Glutamatergic neuron (in vitro differentiated cells): ENCODE measurements around the gene MESP2. TPM values are rescaled to one million over a fixed set of nuclear protein-coding genes. Genes with fewer than 3 reads are reported as not detected.

Experiments
- DNase-seq: peaks from one replicate; pipeline ENCODE4 v3.0.0; 2022
- H3K27ac Mint-ChIP-seq: one replicate; pipeline ENCODE4 v1.8.0; 2020; ENCODE audit warnings: mild to moderate bottlenecking, mixed read lengths, inconsistent platforms; ENCODE audit not compliant: unreplicated experiment
- H3K27me3 Mint-ChIP-seq: one replicate; pipeline ENCODE4 v1.8.0; 2020; ENCODE audit warnings: mild to moderate bottlenecking, moderate library complexity, mixed read lengths, inconsistent platforms; ENCODE audit not compliant: unreplicated experiment
- H3K36me3 Mint-ChIP-seq: one replicate; pipeline ENCODE4 v1.8.0; 2020; ENCODE audit warnings: mild to moderate bottlenecking, mixed read lengths, inconsistent platforms; ENCODE audit not compliant: unreplicated experiment
- H3K4me1 Mint-ChIP-seq: one replicate; pipeline ENCODE4 v1.8.0; 2020; ENCODE audit warnings: mild to moderate bottlenecking, low read depth, mixed read lengths, inconsistent platforms; ENCODE audit not compliant: unreplicated experiment
- H3K4me3 Mint-ChIP-seq: one replicate; pipeline ENCODE4 v1.8.0; 2020; ENCODE audit warnings: mild to moderate bottlenecking, mixed read lengths, inconsistent platforms; ENCODE audit not compliant: unreplicated experiment
- H3K9me3 Mint-ChIP-seq: one replicate; pipeline ENCODE4 v1.8.0; 2020; ENCODE audit warnings: mild to moderate bottlenecking, moderate library complexity, mixed read lengths, inconsistent platforms; ENCODE audit not compliant: unreplicated experiment
- CTCF ChIP-seq: fragments of 200-600 bp; sonication (generic); IDR thresholded peaks from one replicate; pipeline ENCODE4 v1.5.0; 2021; ENCODE audit not compliant: partially characterized antibody, unreplicated experiment
- total RNA-seq: library from RNA; stranded (reverse); fragmentation: NEBNext Ultra II Directional; extraction: Animal tissue kit (Norgen Biotek cat#: 25700); gene quantifications from one replicate; pipeline ENCODE4 v1.2.1, GENCODE V29; 2021; ENCODE audit not compliant: unreplicated experiment

Gene MESP2
- total RNA-seq, 1 donor from 2014 or later: not detected

GRCh38 chr15:89766357-89767311, 9.5 kb upstream of the MESP2 start:
- Mint-ChIP-seq H3K4me1 (no peaks in the 10 kb centered on the region), H3K9me3 (no peaks in the 10 kb centered on the region), H3K27me3 (peaks cover 2% of the 10 kb centered on the region), H3K36me3 (no peaks in the 10 kb centered on the region), H3K27ac (no peak overlapping the region), H3K4me3 (no peak overlapping the region)
- no peak for DNase-seq
- no peak for TF ChIP-seq CTCF

- H3K36me3 Mint-ChIP-seq: no peaks in the 10 kb centered on the region
- no peak overlapping the region for H3K27ac Mint-ChIP-seq
- H3K27me3 Mint-ChIP-seq: peaks cover 2% of the 10 kb centered on the region
- no peak overlapping the region for H3K4me3 Mint-ChIP-seq
- no peaks in the 10 kb centered on the region for H3K4me1 Mint-ChIP-seq
- no peaks in the 10 kb centered on the region for H3K9me3 Mint-ChIP-seq
- no peak for DNase-seq
- TF ChIP-seq CTCF: no peak
Observed at GRCh38 chr15:89767411-89767915, 8.7 kb upstream of the MESP2 start.

- no peak for TF ChIP-seq CTCF
- no peak for DNase-seq
- Mint-ChIP-seq H3K9me3 (no peaks in the 10 kb centered on the region), H3K4me3 (no peak overlapping the region), H3K4me1 (no peaks in the 10 kb centered on the region), H3K27ac (no peak overlapping the region), H3K36me3 (no peaks in the 10 kb centered on the region), H3K27me3 (peaks cover 2% of the 10 kb centered on the region)
Observed at GRCh38 chr15:89768071-89768500, 8.0 kb upstream of the MESP2 start.

GRCh38 chr15:89769366-89769765, 6.8 kb upstream of the MESP2 start:
- H3K36me3 Mint-ChIP-seq: no peaks in the 10 kb centered on the region
- no peaks in the 10 kb centered on the region for H3K4me1 Mint-ChIP-seq
- no peaks in the 10 kb centered on the region for H3K9me3 Mint-ChIP-seq
- H3K27me3 Mint-ChIP-seq: peaks cover 2% of the 10 kb centered on the region
- H3K27ac Mint-ChIP-seq: no peak overlapping the region
- no peak for DNase-seq
- no peak for TF ChIP-seq CTCF
- H3K4me3 Mint-ChIP-seq: no peak overlapping the region

GRCh38 chr15:89770041-89770440, 6.1 kb upstream of the MESP2 start:
- H3K4me1 Mint-ChIP-seq: no peaks in the 10 kb centered on the region
- H3K27me3 Mint-ChIP-seq: peaks cover 4% of the 10 kb centered on the region
- DNase-seq: no peak
- no peaks in the 10 kb centered on the region for H3K9me3 Mint-ChIP-seq
- TF ChIP-seq CTCF: no peak
- no peak overlapping the region for H3K4me3 Mint-ChIP-seq
- no peaks in the 10 kb centered on the region for H3K36me3 Mint-ChIP-seq
- H3K27ac Mint-ChIP-seq: no peak overlapping the region
